Right lobe of liver (tissue), 4 donors: Measurements from ENCODE around the gene PNPLA1.

Experiments
- CTCF ChIP-seq, 4 donors: fragments of 200-600 bp in 3 of 4; fragments of 450-650 bp in 1 of 4; IDR thresholded peaks; one replicate each; pipeline versions ENCODE4 v1.5.1 to v1.8.0; 2016 to 2022; ENCODE audit warnings: antibody characterized with exemption in 4 of 4, mild to moderate bottlenecking in 2 of 4
- POLR2A ChIP-seq: fragments of 450-650 bp; IDR thresholded peaks from one replicate; pipeline ENCODE4 v1.6.1; 2017; ENCODE audit warnings: antibody characterized with exemption, mild to moderate bottlenecking
- donor health status: DM: no; HTN: no; CAD: no.
- donor health status: DM: no; HTN: no; CAD: no.
- donor health status: DM: no; HTN: yes; CAD: no.

DNA sequence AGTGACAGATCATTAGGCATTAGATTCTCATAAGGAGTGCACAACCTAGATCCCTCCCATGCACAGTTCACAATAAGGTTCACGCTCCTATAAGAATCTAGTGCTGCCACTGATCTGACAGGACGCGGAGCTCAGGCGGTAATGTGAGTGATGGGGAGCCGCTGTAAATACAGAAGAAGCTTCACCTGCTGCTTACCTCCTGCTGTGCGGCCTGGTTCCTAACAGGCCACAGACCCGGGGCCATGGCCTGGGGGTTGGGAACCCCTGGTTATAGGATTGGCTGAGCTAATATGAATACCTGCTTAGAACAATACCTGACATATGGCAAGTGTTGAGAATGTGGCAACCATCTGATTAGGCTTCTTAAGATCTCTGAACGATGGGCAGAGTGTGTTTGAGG, 2.4 kb downstream of the PNPLA1 start:
- TF ChIP-seq CTCF (IDR thresholded peaks at IDR 0.05) (no peak), POLR2A (no peak)
